HEK293 (cell line): ENCODE results near the gene ARTN.

ENCODE experiments used
- CTCF ChIA-PET: fragments of 350-600 bp; formaldehyde crosslinking; extraction: SDS; loops from one replicate; lab custom pipeline; 2021; ENCODE audit warnings: antibody characterized with exemption; lab: Yijun Ruan, JAX
- POLR2A ChIA-PET: fragments of 300-600 bp; formaldehyde crosslinking; extraction: SDS; loops from one replicate; lab custom pipeline; 2020; ENCODE audit warnings: antibody characterized with exemption, inconsistent platforms; lab: Yijun Ruan, JAX
- H3K27ac ChIP-seq: fragments of 200-500 bp; sonication (Bioruptor generic); 2 replicates; pipeline ENCODE4 v1.5.1; 2014; ENCODE audit warnings: low read depth, low read length, control low read depth, inconsistent platforms; ENCODE audit errors: extremely low read depth
- H3K36me3 ChIP-seq, 2 experiments: fragments of 200-500 bp in 1 of 2; sonication (Bioruptor generic) in 1 of 2; 1 replicate in 1 of 2; 2 replicates in 1 of 2; pipeline ENCODE4 v1.5.1; 2014 to 2017; ENCODE audit warnings: inconsistent platforms in 2 of 2, low read length in 2 of 2; ENCODE audit not compliant: control insufficient read depth in 2 of 2, insufficient read depth in 1 of 2
- H3K4me1 ChIP-seq: fragments of 200-500 bp; sonication (Bioruptor generic); 2 replicates; pipeline ENCODE4 v1.5.1; 2014; ENCODE audit warnings: mild to moderate bottlenecking, low read length, inconsistent platforms; ENCODE audit not compliant: control insufficient read depth, insufficient read depth
- H3K4me3 ChIP-seq: 2 replicates; pipeline ENCODE4 v1.5.1; 2011; ENCODE audit warnings: low read depth, mild to moderate bottlenecking, control low read depth, low read length, moderate library complexity
- H3K9me3 ChIP-seq: fragments of 200-500 bp; sonication (Bioruptor generic); 2 replicates; pipeline ENCODE4 v1.5.1; 2014; ENCODE audit warnings: low read depth, low read length, inconsistent platforms; ENCODE audit not compliant: control insufficient read depth, insufficient read depth
- BCL11A ChIP-seq: fragments of 450-650 bp; formaldehyde crosslinking; IDR thresholded peaks from 2 replicates; pipeline ENCODE4 v1.5.1; 2016; ENCODE audit warnings: low read depth, missing biosample characterization, missing genetic modification characterization
- SP2 ChIP-seq: fragments of 450-650 bp; formaldehyde crosslinking; IDR thresholded peaks from 2 replicates; pipeline ENCODE4 v1.5.1; 2016; ENCODE audit warnings: missing biosample characterization, missing genetic modification characterization
- YY2 ChIP-seq: fragments of 450-650 bp; formaldehyde crosslinking; IDR thresholded peaks from 2 replicates; pipeline ENCODE4 v1.5.1; 2016; ENCODE audit warnings: missing biosample characterization, missing genetic modification characterization
- ZBTB20 ChIP-seq: fragments of 450-650 bp; formaldehyde crosslinking; IDR thresholded peaks from 2 replicates; pipeline ENCODE4 v1.5.1; 2016; ENCODE audit warnings: missing biosample characterization, missing genetic modification characterization
- ZFP69B ChIP-seq: fragments of 450-650 bp; formaldehyde crosslinking; IDR thresholded peaks from 2 replicates; pipeline ENCODE4 v1.5.1; 2016; ENCODE audit warnings: missing biosample characterization, missing genetic modification characterization
- ZNF112 ChIP-seq: fragments of 450-650 bp; formaldehyde crosslinking; IDR thresholded peaks from 2 replicates; pipeline ENCODE4 v1.5.0; 2017; ENCODE audit warnings: missing biosample characterization, missing genetic modification characterization
- ZNF146 ChIP-seq: fragments of 450-650 bp; formaldehyde crosslinking; IDR thresholded peaks from 2 replicates; pipeline ENCODE4 v1.5.1; 2016; ENCODE audit warnings: missing biosample characterization, missing genetic modification characterization
- ZNF157 ChIP-seq: fragments of 450-650 bp; formaldehyde crosslinking; IDR thresholded peaks from 2 replicates; pipeline ENCODE4 v1.5.1; 2016; ENCODE audit warnings: missing biosample characterization, missing genetic modification characterization
- ZNF175 ChIP-seq: fragments of 450-650 bp; formaldehyde crosslinking; IDR thresholded peaks from 2 replicates; pipeline ENCODE4 v1.5.1; 2016; ENCODE audit warnings: missing biosample characterization, missing genetic modification characterization
- ZNF239 ChIP-seq: fragments of 450-650 bp; formaldehyde crosslinking; IDR thresholded peaks from 2 replicates; pipeline ENCODE4 v1.5.1; 2016; ENCODE audit warnings: missing biosample characterization, missing genetic modification characterization
- ZNF248 ChIP-seq: fragments of 450-650 bp; formaldehyde crosslinking; IDR thresholded peaks from 2 replicates; pipeline ENCODE4 v1.5.1; 2017; ENCODE audit warnings: missing biosample characterization, missing genetic modification characterization
- ZNF324 ChIP-seq: fragments of 450-650 bp; formaldehyde crosslinking; IDR thresholded peaks from 2 replicates; pipeline ENCODE4 v1.5.1; 2016; ENCODE audit warnings: missing biosample characterization, missing genetic modification characterization
- ZNF391 ChIP-seq: fragments of 450-650 bp; formaldehyde crosslinking; IDR thresholded peaks from 2 replicates; pipeline ENCODE4 v1.5.1; 2016; ENCODE audit warnings: low read depth, missing biosample characterization, missing genetic modification characterization, borderline replicate concordance
- ZNF473 ChIP-seq: fragments of 450-650 bp; formaldehyde crosslinking; IDR thresholded peaks from 2 replicates; pipeline ENCODE4 v1.5.1; 2017; ENCODE audit warnings: missing biosample characterization, missing genetic modification characterization
- ZNF555 ChIP-seq: fragments of 450-650 bp; formaldehyde crosslinking; conservative IDR thresholded peaks from 2 replicates; pipeline ENCODE4 v1.5.1; 2017; ENCODE audit warnings: missing biosample characterization, mild to moderate bottlenecking, missing genetic modification characterization, inconsistent platforms
- ZNF623 ChIP-seq: fragments of 450-650 bp; formaldehyde crosslinking; IDR thresholded peaks from 2 replicates; pipeline ENCODE4 v1.5.1; 2016; ENCODE audit warnings: missing biosample characterization, missing genetic modification characterization
- ZNF701 ChIP-seq: fragments of 450-650 bp; formaldehyde crosslinking; IDR thresholded peaks from 2 replicates; pipeline ENCODE4 v1.5.1; 2016; ENCODE audit warnings: missing biosample characterization, missing genetic modification characterization
- TF ChIP-seq, protein P1 (sequence below): fragments of 450-650 bp; formaldehyde crosslinking; IDR thresholded peaks from 2 replicates; pipeline ENCODE4 v1.5.1; 2017; ENCODE audit warnings: missing biosample characterization, missing genetic modification characterization
- TF ChIP-seq, protein P2 (sequence below): fragments of 450-650 bp; IDR thresholded peaks from 2 replicates; pipeline ENCODE4 v1.5.1; 2018; ENCODE audit warnings: missing biosample characterization, missing genetic modification characterization
- TF ChIP-seq, protein P3 (sequence below): fragments of 450-650 bp; formaldehyde crosslinking; IDR thresholded peaks from 2 replicates; pipeline ENCODE4 v1.5.1; 2016; ENCODE audit warnings: missing biosample characterization, missing genetic modification characterization
- TF ChIP-seq, protein P4 (sequence below): fragments of 450-650 bp; formaldehyde crosslinking; optimal IDR thresholded peaks from 2 replicates; pipeline ENCODE3; 2016; ENCODE audit warnings: missing biosample characterization, mild to moderate bottlenecking, missing genetic modification characterization

Gene ARTN

DNA sequence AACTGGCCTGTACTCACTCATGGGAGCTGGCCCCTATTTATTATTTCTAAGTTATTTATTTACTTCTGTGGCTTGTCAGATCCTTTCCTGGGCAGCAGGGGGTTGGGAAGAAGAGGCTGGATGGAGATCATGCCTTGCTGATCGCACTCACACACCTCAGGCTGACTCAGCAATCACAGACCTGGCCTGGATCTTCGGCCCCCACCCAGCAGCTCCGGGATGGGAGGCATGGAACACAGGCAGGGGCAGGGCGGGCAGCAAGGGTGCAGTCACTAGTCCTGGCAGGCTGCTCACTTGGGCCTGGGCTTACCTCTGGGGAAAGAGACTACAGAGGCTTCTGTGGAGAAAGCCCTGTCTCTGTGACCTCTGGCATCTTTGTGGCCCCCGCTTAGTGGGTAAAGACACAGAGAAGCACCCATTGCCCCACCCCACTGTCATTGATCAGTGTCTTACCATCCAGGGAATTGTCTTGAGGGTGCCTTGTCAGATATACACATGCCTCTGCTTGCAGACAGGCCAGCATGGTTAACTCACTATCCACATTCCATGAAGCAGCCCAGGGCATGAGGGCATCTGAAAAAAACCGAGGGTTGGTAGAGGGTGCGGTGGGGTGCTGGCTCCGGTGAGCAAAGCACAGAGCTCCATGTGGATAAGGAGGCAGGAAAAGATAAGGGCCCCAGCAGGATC lies 3.7 kb downstream of the ARTN start:
- POLR2A ChIA-PET = no interaction called here
- Histone ChIP-seq H3K9me3 (no peaks in the 10 kb centered on the region), H3K27ac (no peak overlapping the region), H3K36me3 (peaks cover 0 to 9% of the 10 kb centered on the region in 2 experiments; a peak in 1 of 3 replicates)
- CTCF ChIA-PET = interaction anchor here (0.6 to 12.4 kb wide), 5 partner anchors 52 to 701 kb away, joined by 3 to 555 read pairs (median 4); no protein-coding TSS in a partner anchor
- no peak for TF ChIP-seq ZNF555
- TF ChIP-seq, protein P1, sequence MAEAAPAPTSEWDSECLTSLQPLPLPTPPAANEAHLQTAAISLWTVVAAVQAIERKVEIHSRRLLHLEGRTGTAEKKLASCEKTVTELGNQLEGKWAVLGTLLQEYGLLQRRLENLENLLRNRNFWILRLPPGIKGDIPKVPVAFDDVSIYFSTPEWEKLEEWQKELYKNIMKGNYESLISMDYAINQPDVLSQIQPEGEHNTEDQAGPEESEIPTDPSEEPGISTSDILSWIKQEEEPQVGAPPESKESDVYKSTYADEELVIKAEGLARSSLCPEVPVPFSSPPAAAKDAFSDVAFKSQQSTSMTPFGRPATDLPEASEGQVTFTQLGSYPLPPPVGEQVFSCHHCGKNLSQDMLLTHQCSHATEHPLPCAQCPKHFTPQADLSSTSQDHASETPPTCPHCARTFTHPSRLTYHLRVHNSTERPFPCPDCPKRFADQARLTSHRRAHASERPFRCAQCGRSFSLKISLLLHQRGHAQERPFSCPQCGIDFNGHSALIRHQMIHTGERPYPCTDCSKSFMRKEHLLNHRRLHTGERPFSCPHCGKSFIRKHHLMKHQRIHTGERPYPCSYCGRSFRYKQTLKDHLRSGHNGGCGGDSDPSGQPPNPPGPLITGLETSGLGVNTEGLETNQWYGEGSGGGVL (tag by site-specific recombination) = no peak
- TF ChIP-seq ZFP69B (tag by site-specific recombination) = no peak
- TF ChIP-seq, protein P2, sequence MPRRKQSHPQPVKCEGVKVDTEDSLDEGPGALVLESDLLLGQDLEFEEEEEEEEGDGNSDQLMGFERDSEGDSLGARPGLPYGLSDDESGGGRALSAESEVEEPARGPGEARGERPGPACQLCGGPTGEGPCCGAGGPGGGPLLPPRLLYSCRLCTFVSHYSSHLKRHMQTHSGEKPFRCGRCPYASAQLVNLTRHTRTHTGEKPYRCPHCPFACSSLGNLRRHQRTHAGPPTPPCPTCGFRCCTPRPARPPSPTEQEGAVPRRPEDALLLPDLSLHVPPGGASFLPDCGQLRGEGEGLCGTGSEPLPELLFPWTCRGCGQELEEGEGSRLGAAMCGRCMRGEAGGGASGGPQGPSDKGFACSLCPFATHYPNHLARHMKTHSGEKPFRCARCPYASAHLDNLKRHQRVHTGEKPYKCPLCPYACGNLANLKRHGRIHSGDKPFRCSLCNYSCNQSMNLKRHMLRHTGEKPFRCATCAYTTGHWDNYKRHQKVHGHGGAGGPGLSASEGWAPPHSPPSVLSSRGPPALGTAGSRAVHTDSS (tag by site-specific recombination) = no peak
- no peak for TF ChIP-seq BCL11A (tag by site-specific recombination)
- no peak for TF ChIP-seq ZBTB20 (tag by site-specific recombination)
- no peak for TF ChIP-seq ZNF175
- TF ChIP-seq ZNF324 (tag by site-specific recombination) = no peak
- TF ChIP-seq YY2 = no peak
- TF ChIP-seq, all 188 proteins: peak for 0
- no peak overlapping the region for H3K4me3 ChIP-seq
- peaks cover 3% of the 10 kb centered on the region; the same call in 1 of the 2 replicates for H3K4me1 ChIP-seq

GRCh38 chr1:43938383-43938782 lies 4.8 kb downstream of the ARTN start:
- Histone ChIP-seq H3K9me3 (no peaks in the 10 kb centered on the region), H3K4me1 (peaks cover 3% of the 10 kb centered on the region; the same call in 1 of the 2 replicates), H3K27ac (no peak overlapping the region), H3K4me3 (no peak overlapping the region), H3K36me3 (peaks cover 0 to 9% of the 10 kb centered on the region in 2 experiments; a peak in 1 of 3 replicates)
- ChIA-PET POLR2A (no interaction called here), CTCF (interaction anchor here (0.6 to 12.4 kb wide), 4 partner anchors 107 to 213 kb away, joined by 3 to 555 read pairs (median 7); no protein-coding TSS in a partner anchor)
- TF ChIP-seq ZNF701 (tag by site-specific recombination) = no peak
- TF ChIP-seq ZNF623 (tag by site-specific recombination) = no peak
- TF ChIP-seq ZNF391 (tag by site-specific recombination) = no peak
- TF ChIP-seq ZNF239 (tag by site-specific recombination) = no peak
- TF ChIP-seq ZNF146 (tag by site-specific recombination) = no peak

DNA sequence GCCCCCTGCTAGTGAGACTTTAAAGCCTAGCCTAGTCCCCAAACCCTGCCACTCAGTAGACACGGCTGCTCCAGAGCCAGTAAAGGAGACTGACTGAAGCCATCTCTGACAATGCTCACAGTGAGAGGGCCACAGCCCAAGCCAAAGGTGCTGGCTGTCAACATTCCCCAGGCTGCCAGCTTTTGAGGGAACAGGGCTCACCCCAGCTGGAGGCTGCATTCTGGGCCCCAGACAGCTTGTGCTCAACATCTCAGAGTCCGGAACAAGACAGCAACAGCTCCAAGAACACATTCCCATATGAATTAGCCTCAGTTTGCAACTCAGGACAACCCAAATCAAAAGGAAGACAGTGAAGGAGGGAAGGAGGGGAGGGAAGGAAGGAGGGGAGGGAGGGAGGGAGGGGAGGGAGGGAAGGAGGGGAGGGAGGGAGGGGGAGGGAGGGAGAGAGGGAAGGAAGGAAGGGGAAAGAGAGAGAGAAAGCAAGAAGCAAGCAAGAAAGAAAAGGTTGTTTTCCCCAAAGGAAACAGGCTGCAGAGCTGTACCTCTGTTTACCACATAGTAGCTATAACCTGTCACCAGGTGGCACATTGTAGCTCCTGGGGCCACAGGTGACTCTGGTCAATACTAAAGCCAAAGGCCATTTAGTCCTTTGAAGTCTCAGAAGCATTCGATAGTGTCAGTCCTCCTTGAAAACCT lies 5.4 kb downstream of the ARTN start:
- H3K9me3 ChIP-seq = no peaks in the 10 kb centered on the region
- peaks cover 0 to 9% of the 10 kb centered on the region in 2 experiments; a peak in 1 of 3 replicates for H3K36me3 ChIP-seq
- H3K4me3 ChIP-seq = no peak overlapping the region
- ChIA-PET CTCF (interaction anchor here (1.6 to 12.4 kb wide), 3 partner anchors 106 to 175 kb away, joined by 5 to 555 read pairs (median 9); no protein-coding TSS in a partner anchor), POLR2A (interaction anchor here (0.7 kb wide), 1 partner anchor 548 kb away, joined by 5 read pairs; no protein-coding TSS in a partner anchor)
- TF ChIP-seq ZNF112 (tag by site-specific recombination) = no peak
- TF ChIP-seq, protein P3, sequence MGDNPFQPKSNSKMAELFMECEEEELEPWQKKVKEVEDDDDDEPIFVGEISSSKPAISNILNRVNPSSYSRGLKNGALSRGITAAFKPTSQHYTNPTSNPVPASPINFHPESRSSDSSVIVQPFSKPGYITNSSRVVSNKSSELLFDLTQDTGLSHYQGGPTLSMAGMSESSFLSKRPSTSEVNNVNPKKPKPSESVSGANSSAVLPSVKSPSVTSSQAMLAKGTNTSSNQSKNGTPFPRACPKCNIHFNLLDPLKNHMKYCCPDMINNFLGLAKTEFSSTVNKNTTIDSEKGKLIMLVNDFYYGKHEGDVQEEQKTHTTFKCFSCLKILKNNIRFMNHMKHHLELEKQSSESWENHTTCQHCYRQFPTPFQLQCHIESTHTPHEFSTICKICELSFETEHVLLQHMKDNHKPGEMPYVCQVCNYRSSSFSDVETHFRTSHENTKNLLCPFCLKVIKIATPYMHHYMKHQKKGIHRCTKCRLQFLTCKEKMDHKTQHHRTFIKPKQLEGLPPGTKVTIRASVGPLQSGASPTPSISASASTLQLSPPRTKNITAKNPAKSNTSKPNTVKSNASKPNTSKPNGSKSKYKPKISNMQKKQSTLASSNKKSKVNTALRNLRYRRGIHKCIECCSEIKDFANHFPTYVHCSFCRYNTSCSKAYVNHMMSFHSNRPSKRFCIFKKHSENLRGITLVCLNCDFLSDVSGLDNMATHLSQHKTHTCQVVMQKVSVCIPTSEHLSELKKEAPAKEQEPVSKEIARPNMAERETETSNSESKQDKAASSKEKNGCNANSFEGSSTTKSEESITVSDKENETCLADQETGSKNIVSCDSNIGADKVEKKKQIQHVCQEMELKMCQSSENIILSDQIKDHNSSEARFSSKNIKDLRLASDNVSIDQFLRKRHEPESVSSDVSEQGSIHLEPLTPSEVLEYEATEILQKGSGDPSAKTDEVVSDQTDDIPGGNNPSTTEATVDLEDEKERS (tag by site-specific recombination) = no peak
- TF ChIP-seq SP2 (tag by site-specific recombination) = no peak
- no peak for TF ChIP-seq ZNF473 (tag by site-specific recombination)
- TF ChIP-seq ZNF157 (tag by site-specific recombination) = no peak
- no peak for TF ChIP-seq ZNF248 (tag by site-specific recombination)
- TF ChIP-seq, protein P4, sequence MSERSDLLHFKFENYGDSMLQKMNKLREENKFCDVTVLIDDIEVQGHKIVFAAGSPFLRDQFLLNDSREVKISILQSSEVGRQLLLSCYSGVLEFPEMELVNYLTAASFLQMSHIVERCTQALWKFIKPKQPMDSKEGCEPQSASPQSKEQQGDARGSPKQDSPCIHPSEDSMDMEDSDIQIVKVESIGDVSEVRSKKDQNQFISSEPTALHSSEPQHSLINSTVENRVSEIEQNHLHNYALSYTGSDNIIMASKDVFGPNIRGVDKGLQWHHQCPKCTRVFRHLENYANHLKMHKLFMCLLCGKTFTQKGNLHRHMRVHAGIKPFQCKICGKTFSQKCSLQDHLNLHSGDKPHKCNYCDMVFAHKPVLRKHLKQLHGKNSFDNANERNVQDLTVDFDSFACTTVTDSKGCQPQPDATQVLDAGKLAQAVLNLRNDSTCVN = no peak
- 0 out of 2 replicates have a peak, but pooled peaks cover under 1% of the 10 kb centered on the region for H3K4me1 ChIP-seq
- H3K27ac ChIP-seq = no peak overlapping the region
